NCI-H526 treated with DMSO at 0.1 percent for 48 hours (cell line): Measurements from ENCODE around the gene DVL2.

Experiments
- DNase-seq: peaks from one replicate; lab custom pipeline; 2025; lab: John Stamatoyannopoulos, UW

DVL2 gene

GRCh38 chr17:7234083-7234951 lies at the start of gene DVL2:
Gene DVL2 (minus strand): TSS chr17:7234517. CDS start chr17:7234262, 255 bp downstream.
- peak; percentile 76 for DNase-seq

- no peak for DNase-seq
Observed at GRCh38 chr17:7283471-7284216, 49.3 kb upstream of the DVL2 start.

- DNase-seq, result no peak
Observed at GRCh38 chr17:7282752-7283321, 48.5 kb upstream of the DVL2 start.

DNA sequence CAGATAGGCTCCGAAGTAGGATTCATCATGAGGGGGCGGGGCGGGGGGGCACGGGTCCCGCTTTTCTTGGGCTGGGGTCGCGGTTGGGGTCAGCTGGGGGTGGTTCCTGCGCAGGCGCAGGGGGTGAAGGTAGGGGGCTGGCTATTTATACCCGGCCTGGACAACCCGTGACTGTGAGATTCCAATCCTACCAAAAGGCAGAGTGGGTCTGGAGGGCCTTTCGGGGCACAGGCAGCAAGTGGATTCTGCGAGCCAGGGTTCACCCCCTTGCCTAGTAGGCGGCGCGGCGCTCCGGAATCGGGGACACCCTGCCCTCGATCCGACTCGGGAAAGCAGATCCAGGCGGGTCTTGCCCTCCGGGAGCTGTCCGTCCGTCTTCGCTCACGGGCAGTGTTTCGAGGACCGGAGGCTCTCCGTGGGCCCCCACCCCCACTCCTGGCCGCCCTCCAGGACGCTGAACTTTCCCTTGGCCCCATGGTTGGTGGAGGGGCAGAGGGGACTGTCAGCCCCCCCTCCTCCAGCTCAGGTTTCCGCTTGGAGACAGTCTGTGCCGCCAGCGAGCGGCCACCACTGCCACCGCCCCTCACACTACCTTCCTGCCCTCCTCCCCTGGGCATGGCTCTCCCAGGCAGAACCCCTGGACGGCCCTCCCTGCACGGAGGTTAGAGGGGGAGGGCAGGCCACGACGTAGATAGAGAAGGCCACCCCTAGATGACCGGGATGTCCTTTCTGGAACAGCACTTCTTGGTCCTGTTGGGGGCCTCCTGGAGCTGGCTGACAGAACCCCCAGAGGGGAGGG lies 47.8 kb upstream of the DVL2 start:
- no peak for DNase-seq

DNA sequence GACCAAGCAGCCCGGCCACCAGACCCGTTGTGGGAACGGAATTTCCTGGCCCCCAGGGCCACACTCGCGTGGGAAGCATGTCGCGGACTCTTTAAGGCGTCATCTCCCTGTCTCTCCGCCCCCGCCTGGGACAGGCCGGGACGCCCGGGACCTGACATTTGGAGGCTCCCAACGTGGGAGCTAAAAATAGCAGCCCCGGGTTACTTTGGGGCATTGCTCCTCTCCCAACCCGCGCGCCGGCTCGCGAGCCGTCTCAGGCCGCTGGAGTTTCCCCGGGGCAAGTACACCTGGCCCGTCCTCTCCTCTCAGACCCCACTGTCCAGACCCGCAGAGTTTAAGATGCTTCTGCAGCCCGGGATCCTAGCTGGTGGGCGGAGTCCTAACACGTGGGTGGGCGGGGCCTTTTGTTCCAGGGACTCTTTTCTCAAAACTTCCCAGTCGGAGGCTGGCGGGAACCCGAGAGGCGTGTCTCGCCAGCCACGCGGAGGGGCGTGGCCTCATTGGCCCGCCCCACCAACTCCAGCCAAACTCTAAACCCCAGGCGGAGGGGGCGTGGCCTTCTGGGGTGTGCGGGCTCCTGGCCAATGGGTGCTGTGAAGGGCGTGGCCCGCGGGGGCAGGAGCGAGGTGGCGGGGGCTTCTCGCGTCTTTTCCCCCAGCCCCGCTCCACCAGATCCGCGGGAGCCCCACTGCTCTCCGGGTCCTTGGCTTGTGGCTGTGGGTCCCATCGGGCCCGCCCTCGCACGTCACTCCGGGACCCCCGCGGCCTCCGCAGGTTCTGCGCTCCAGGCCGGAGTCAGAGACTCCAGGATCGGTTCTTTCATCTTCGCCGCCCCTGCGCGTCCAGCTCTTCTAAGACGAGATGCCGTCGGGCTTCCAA lies 47.0 kb upstream of the DVL2 start, which contains the start of gene SLC2A4:
TSS of gene SLC2A4 (plus strand) at position 645 of the 879 bp plus-strand sequence. CDS start at position 862, 217 bp downstream.
- peak; percentile 73 for DNase-seq

DNA sequence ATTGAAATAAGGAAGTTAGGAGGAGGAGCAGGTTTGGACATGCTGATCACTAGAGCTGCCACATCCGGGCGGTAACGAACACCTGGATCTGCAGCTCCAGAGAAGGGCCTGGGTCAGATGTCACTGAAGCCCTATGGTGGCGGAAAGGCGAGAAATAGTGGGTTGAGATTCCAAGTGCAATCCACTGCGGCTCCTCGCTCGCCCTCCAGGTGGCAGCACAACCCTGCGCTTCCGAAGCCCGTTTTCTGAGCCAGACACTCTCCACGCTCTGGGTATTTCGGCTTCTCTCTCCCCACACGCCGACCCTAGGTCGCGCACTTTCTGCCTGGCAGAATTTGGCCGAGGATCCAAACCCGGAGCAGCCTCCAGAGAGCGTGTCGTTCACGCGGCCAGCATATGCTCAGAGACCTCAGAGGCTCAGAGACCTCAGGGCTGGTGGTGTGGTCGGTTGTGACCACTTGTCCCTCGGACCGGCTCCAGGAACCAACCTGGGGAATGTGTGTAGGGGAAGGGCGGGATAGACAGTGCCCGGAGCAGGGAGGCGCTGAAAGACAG lies 46.3 kb upstream of the DVL2 start:
- peak; percentile 79 for DNase-seq

DNA sequence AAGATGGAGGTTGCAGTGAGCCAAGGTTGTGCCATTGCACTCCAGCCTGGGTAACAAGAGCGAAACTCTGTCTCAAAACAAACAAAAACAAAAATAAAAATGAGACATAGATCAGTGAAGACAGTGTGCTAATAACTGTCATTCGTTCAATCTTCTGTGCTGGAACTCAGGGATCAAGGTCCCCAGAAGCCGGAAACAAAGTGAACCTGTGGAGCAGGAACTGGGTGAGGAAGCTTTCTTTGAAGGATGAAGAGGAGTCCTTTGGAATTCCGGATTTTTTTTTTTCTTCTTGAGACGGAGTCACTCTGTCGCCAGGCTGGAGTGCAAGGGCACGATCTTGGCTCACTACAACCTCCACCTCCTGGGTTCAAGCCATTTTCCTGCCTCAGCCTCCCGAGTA lies 45.1 kb upstream of the DVL2 start:
- no peak for DNase-seq

- no peak for DNase-seq
Observed at GRCh38 chr17:7266784-7267183, 32.5 kb upstream of the DVL2 start.

DNA sequence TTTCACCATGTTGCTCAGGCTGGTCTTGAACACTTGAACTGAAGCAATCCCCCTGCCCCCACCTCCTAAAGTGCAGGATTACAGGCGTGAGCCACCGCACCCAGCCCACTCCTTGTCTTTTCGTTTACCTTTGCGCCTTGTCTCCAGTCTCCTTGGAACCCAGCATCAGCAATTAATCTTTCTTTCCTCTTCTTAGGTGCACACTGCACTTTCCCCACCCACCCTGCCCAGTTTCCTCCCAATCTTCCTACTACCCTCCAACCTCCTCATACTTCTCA lies 29.4 kb upstream of the DVL2 start:
- DNase-seq, result no peak

- DNase-seq, result peak; percentile 22
Observed at GRCh38 chr17:7262935-7263800, 28.9 kb upstream of the DVL2 start.

DNA sequence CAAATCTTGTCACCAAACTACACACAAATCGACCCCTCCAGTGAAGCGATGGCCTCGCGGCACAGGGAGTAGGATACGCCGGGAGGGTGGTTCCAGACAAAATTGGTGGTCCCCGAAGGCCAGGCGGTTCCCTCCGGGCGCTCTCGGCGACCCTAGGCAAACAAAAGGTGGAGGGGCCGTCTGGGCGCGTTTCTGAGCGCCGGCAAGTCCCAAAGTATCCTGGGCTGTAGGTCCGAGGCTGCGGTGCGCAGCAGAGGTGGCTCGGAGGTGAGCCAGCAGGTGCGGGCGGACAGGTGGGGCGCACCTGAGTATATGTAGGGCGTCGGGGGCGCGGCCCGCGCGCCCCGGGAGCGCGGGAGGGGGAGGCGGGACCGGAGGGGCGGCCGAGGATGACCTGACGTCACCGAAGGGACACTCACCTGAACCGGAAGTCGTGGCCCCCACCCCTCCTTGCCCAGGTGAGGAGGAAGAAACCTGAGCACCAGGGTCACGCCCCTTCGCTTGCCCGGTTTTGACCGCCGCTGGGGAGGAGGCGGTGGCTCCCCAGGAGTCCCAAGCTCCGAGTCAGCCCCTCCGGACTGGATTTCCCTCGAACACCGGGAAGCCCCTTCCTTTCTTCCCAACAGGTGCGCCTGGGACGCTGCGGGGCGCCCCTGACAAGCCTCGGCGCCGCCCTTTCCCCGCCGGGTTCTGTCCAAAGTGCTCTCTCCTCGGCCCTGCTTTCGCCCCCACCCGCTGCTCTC lies 28.0 kb upstream of the DVL2 start, which contains the start of gene CLDN7:
TSS of gene CLDN7 (minus strand) at position 287 of the 743 bp plus-strand sequence. CDS start 435 bp downstream, outside the sequence.
- peak; percentile 61 for DNase-seq

- no peak for DNase-seq
Observed at GRCh38 chr17:7261379-7262191, 27.3 kb upstream of the DVL2 start.

GRCh38 chr17:7260651-7261378 lies 26.5 kb upstream of the DVL2 start:
- peak; percentile 1 for DNase-seq

DNA sequence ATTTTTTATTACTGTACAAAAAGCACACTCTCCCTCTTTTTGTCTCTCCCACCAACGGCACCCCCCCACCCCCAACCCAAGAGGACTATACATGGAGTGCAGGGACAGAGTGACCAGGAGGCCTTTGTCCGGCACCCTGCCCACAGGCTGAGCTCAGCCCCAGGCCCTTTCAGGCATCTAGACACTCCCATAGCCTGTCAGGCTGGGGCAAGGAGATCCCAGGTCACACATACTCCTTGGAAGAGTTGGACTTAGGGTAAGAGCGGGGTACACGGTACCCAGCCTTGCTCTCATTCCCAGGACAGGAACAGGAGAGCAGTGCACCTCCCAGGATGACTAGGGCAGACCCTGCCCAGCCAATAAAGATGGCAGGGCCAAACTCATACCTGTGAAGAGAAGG lies 25.8 kb upstream of the DVL2 start:
- DNase-seq, result no peak

DNA sequence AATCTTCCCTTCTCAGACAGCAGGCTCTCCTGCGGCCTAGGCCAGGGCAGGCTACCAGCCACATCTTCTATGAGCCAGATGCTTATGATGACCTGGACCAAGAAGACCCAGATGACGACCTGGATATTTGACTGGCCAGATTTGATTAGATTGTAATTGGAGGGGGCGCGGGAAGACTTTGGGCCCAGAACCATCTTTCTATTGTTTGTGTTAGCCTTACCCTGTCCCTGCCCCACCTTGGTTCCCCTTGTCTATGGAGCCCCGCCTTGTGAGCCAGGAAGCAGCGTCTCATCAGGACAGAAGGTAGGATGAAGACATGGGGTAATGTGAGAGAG lies 25.2 kb upstream of the DVL2 start:
- DNase-seq, result no peak

- no peak for DNase-seq
Observed at GRCh38 chr17:7258731-7259554, 24.6 kb upstream of the DVL2 start.
